Liver (tissue), 9 donors: ENCODE results near the gene STOML1. TPM values are rescaled to one million over a fixed set of nuclear protein-coding genes. Genes with fewer than 3 reads are reported as not detected.

ENCODE experiments used
- DNase-seq: peaks from one replicate; pipeline ENCODE4 v3.0.0-alpha.2; 2017; ENCODE audit warnings: low spot score
- H3K27ac ChIP-seq, 2 donors: one replicate each; pipeline ENCODE4 v1.7.0; 2013; ENCODE audit warnings: inconsistent platforms in 2 of 2, low read length in 2 of 2, control low read depth in 1 of 2, low read depth in 1 of 2, mild to moderate bottlenecking in 1 of 2
- H3K27me3 ChIP-seq, 4 donors: one replicate each; pipeline versions ENCODE4 v1.6.1 to v1.7.0; 2013; ENCODE audit warnings: low read length in 3 of 4, inconsistent platforms in 1 of 4, mild to moderate bottlenecking in 1 of 4, moderate library complexity in 1 of 4; ENCODE audit not compliant: control insufficient read depth in 4 of 4, insufficient read depth in 4 of 4
- H3K36me3 ChIP-seq, 4 donors: one replicate each; pipeline versions ENCODE4 v1.6.1 to v1.7.0; 2013; ENCODE audit warnings: low read length in 3 of 4, mild to moderate bottlenecking in 3 of 4, low read depth in 1 of 4, moderate library complexity in 1 of 4; ENCODE audit not compliant: control insufficient read depth in 4 of 4, insufficient read depth in 3 of 4
- H3K4me1 ChIP-seq, 4 donors: one replicate each; pipeline versions ENCODE4 v1.6.1 to v1.7.0; 2013; ENCODE audit warnings: low read length in 3 of 4, mild to moderate bottlenecking in 3 of 4, moderate library complexity in 1 of 4; ENCODE audit not compliant: control insufficient read depth in 4 of 4, insufficient read depth in 4 of 4
- H3K4me3 ChIP-seq, 3 donors: one replicate each; pipeline versions ENCODE4 v1.6.1 to v1.7.0; 2013; ENCODE audit warnings: low read length in 3 of 3, control low read depth in 1 of 3, low read depth in 1 of 3, mild to moderate bottlenecking in 1 of 3
- H3K9ac ChIP-seq, 2 donors: one replicate each; pipeline ENCODE4 v1.7.0; 2013; ENCODE audit warnings: low read length in 2 of 2, mild to moderate bottlenecking in 2 of 2, moderate library complexity in 2 of 2, control low read depth in 1 of 2, low read depth in 1 of 2
- H3K9me3 ChIP-seq, 4 donors: one replicate each; pipeline versions ENCODE4 v1.6.1 to v1.7.0; 2013; ENCODE audit warnings: low read length in 3 of 4; ENCODE audit not compliant: control insufficient read depth in 4 of 4
- CTCF ChIP-seq: fragments of 150-350 bp; IDR thresholded peaks from 2 replicates; pipeline ENCODE4 v1.5.1; 2017; ENCODE audit warnings: improper control_type of control experiment, low read depth, low read length; ENCODE audit not compliant: missing input control
- EGR1 ChIP-seq, 2 donors: IDR thresholded peaks; 2 replicates each; pipeline ENCODE4 v1.6.1; 2016 to 2018; ENCODE audit warnings: antibody characterized with exemption in 2 of 2, low read depth in 2 of 2
- FOXA2 ChIP-seq: IDR thresholded peaks from 2 replicates; pipeline ENCODE4 v1.6.1; 2016; ENCODE audit warnings: antibody characterized with exemption
- GABPA ChIP-seq, 2 donors: IDR thresholded peaks in 1 of 2; conservative IDR thresholded peaks in 1 of 2; 2 replicates each; pipeline ENCODE4 v1.6.1; 2016; ENCODE audit warnings: antibody characterized with exemption in 2 of 2, mild to moderate bottlenecking in 1 of 2, moderate library complexity in 1 of 2
- NR2F2 ChIP-seq: IDR thresholded peaks from 2 replicates; pipeline ENCODE4 v1.6.1; 2016; ENCODE audit warnings: antibody characterized with exemption
- RAD21 ChIP-seq, 2 donors: IDR thresholded peaks; 2 replicates each; pipeline ENCODE4 v1.6.1; 2016; ENCODE audit warnings: antibody characterized with exemption in 2 of 2, mild to moderate bottlenecking in 2 of 2
- RXRA ChIP-seq, 2 donors: IDR thresholded peaks; 2 replicates each; pipeline ENCODE4 v1.6.1; 2017 to 2018; ENCODE audit warnings: antibody characterized with exemption in 2 of 2, mild to moderate bottlenecking in 1 of 2
- SP1 ChIP-seq: IDR thresholded peaks from 2 replicates; pipeline ENCODE4 v1.6.1; 2018; ENCODE audit warnings: antibody characterized with exemption, mild to moderate bottlenecking
- TAF1 ChIP-seq: conservative IDR thresholded peaks from 2 replicates; pipeline ENCODE4 v1.6.1; 2016; ENCODE audit warnings: antibody characterized with exemption, mild to moderate bottlenecking
- YY1 ChIP-seq: IDR thresholded peaks from 2 replicates; pipeline ENCODE4 v1.6.1; 2016; ENCODE audit warnings: antibody characterized with exemption, mild to moderate bottlenecking
- WGBS: extraction: QIAGEN DNeasy Blood & Tissue Kit; methylation state at CpG from one replicate; pipeline ENCODE4 v1.1.7; 2013; 5-methylcytosine and 5-hydroxymethylcytosine counted together
- polyA plus RNA-seq, 2 donors: library from polyadenylated mRNA; stranded (reverse) in 1 of 2; unstranded in 1 of 2; fragments of 200-250 nt in 1 of 2; fragments of >200 nt in 1 of 2; fragmentation: Nextera tagmentation in 1 of 2; extraction: Ambion mirVana in 1 of 2; gene quantifications; one replicate each; pipeline versions ENCODE4 v1.2.1 to v1.2.3, GENCODE V29; 2013 to 2015
- total RNA-seq, 2 donors: library from RNA; depleted of rRNA; stranded (reverse); fragments of >200 nt; gene quantifications; one replicate each; pipeline ENCODE4 v1.2.3, GENCODE V29; 2014
- donor health status: healthy.
- donor health status: healthy.
- donor health status: healthy.
- donor health status: healthy.
- donor health status: healthy.

STOML1 gene
- total and polyA plus RNA-seq, 4 donors: 5.4 to 9.4 (median 6.4) TPM

- no peaks in the 10 kb centered on the region for H3K9me3 ChIP-seq
- WGBS: 96% methylated on average over 9 of the region's 9 CpGs
- no peak for TF ChIP-seq EGR1 (IDR thresholded peaks at IDR 0.05; ENCODE audit: low read depth in 2 of 2)
- no peak for TF ChIP-seq SP1
- no peak for TF ChIP-seq RAD21 (IDR thresholded peaks at IDR 0.05)
- TF ChIP-seq GABPA (IDR thresholded peaks at IDR 0.05 in 1 of 2, conservative IDR thresholded peaks at IDR 0.05 in 1 of 2): no peak
- TF ChIP-seq TAF1: no peak
- H3K27me3 ChIP-seq: no peaks in the 10 kb centered on the region
- no peak overlapping the region for H3K9ac ChIP-seq
- DNase-seq: no peak
- H3K36me3 ChIP-seq: peaks cover 0 to 20% (median 0%) of the 10 kb centered on the region in 4 donors
- H3K4me1 ChIP-seq: peaks cover 0 to 5% (median 4%) of the 10 kb centered on the region in 4 donors
- H3K27ac ChIP-seq: no peak overlapping the region
- no peak overlapping the region for H3K4me3 ChIP-seq
These were observed 8.3 kb downstream of the STOML1 start for GRCh38 chr15:73983773-73984172.

- Histone ChIP-seq H3K27ac (no peak overlapping the region), H3K9ac (no peak overlapping the region), H3K9me3 (no peaks in the 10 kb centered on the region), H3K27me3 (no peaks in the 10 kb centered on the region), H3K4me1 (peaks cover 0 to 5% (median 4%) of the 10 kb centered on the region in 4 donors), H3K4me3 (no peak overlapping the region), H3K36me3 (peaks cover 0 to 20% (median 0%) of the 10 kb centered on the region in 4 donors)
- TF ChIP-seq SP1: no peak
- no peak for DNase-seq
- 71% methylated on average over 10 of the region's 10 CpGs for WGBS
These were observed 8.8 kb downstream of the STOML1 start for GRCh38 chr15:73983211-73983727.

- Histone ChIP-seq H3K4me3 (no peak overlapping the region), H3K4me1 (peaks cover 0 to 5% (median 4%) of the 10 kb centered on the region in 4 donors), H3K9me3 (no peaks in the 10 kb centered on the region), H3K27ac (peak overlapping the region; percentile 4 to 31), H3K36me3 (peaks cover 0 to 19% (median 0%) of the 10 kb centered on the region in 4 donors), H3K9ac (peak overlapping the region in 1 of 2 donors; percentile 6), H3K27me3 (no peaks in the 10 kb centered on the region)
- TF ChIP-seq CTCF: no peak
- TF ChIP-seq SP1: peak; percentile 19
- DNase-seq: no peak
- 71% methylated on average over 8 of the region's 8 CpGs for WGBS
These were observed 9.7 kb downstream of the STOML1 start for GRCh38 chr15:73982222-73982962.

- H3K27me3 ChIP-seq: no peaks in the 10 kb centered on the region
These were observed 10.3 kb downstream of the STOML1 start for GRCh38 chr15:73981761-73982221.

More at GRCh38 chr15:73981761-73982221, 10.3 kb downstream of the STOML1 start:
- H3K9ac ChIP-seq: no peak overlapping the region
- H3K36me3 ChIP-seq: peaks cover 0 to 14% (median 0%) of the 10 kb centered on the region in 4 donors
- no peak for DNase-seq
- H3K9me3 ChIP-seq: no peaks in the 10 kb centered on the region
- H3K4me3 ChIP-seq: no peak overlapping the region
- peaks cover 0 to 5% (median 4%) of the 10 kb centered on the region in 4 donors for H3K4me1 ChIP-seq
- TF ChIP-seq FOXA2: no peak
- TF ChIP-seq NR2F2: no peak
- no peak for TF ChIP-seq GABPA (IDR thresholded peaks at IDR 0.05 in 1 of 2, conservative IDR thresholded peaks at IDR 0.05 in 1 of 2)
- no peak for TF ChIP-seq YY1
- TF ChIP-seq RXRA (IDR thresholded peaks at IDR 0.05): no peak
- TF ChIP-seq EGR1 (IDR thresholded peaks at IDR 0.05; ENCODE audit: low read depth in 2 of 2): no peak
- no peak for TF ChIP-seq CTCF
- H3K27ac ChIP-seq: peak overlapping the region; percentile 4 to 31
- WGBS: 48% methylated on average over 5 of the region's 5 CpGs
